Measurements from ENCODE around the gene CAMP.
"Not testable (repeated sequence)": the region's sequence is repeated elsewhere in the genome, so short reads cannot be mapped to it uniquely, and the experiment has no call there.

The CAMP gene

DNA sequence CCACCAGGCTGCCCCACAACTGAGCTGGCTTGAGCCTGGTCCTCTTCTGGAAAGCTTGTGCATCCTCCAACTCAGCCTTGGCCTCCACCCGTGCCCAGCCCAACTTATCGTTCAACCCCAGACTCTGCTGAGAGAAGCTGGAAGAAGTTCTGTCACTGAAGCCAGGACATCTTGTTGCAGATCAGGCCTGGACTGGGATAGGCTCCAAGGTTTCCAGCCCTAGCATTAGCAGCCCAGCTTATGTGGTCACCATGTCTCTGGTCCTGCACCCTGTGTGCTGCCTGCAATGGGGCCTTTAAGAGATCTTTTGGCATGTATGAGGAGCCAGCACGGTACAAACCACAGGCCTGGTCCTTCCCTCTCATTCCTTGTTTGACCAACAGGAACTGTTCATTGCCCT lies 15.2 kb upstream of the CAMP start:
- peak in 1 of 2 donors; percentile 26 for DNase-seq
- TF ChIP-seq, protein P1, sequence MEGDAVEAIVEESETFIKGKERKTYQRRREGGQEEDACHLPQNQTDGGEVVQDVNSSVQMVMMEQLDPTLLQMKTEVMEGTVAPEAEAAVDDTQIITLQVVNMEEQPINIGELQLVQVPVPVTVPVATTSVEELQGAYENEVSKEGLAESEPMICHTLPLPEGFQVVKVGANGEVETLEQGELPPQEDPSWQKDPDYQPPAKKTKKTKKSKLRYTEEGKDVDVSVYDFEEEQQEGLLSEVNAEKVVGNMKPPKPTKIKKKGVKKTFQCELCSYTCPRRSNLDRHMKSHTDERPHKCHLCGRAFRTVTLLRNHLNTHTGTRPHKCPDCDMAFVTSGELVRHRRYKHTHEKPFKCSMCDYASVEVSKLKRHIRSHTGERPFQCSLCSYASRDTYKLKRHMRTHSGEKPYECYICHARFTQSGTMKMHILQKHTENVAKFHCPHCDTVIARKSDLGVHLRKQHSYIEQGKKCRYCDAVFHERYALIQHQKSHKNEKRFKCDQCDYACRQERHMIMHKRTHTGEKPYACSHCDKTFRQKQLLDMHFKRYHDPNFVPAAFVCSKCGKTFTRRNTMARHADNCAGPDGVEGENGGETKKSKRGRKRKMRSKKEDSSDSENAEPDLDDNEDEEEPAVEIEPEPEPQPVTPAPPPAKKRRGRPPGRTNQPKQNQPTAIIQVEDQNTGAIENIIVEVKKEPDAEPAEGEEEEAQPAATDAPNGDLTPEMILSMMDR (IDR thresholded peaks at IDR 0.05): no peak
- Histone ChIP-seq H3K27ac (no peak overlapping the region), H3K4me1 (no peaks in the 10 kb centered on the region), H3K4me3 (no peak overlapping the region), H3K36me3 (no peaks in the 10 kb centered on the region), H3K27me3 (no peaks in the 10 kb centered on the region), H3K9me3 (no peaks in the 10 kb centered on the region)
- intact Hi-C loops (cut with DNase I; ENCODE audit: low total_unique reads): no loop called here

DNA sequence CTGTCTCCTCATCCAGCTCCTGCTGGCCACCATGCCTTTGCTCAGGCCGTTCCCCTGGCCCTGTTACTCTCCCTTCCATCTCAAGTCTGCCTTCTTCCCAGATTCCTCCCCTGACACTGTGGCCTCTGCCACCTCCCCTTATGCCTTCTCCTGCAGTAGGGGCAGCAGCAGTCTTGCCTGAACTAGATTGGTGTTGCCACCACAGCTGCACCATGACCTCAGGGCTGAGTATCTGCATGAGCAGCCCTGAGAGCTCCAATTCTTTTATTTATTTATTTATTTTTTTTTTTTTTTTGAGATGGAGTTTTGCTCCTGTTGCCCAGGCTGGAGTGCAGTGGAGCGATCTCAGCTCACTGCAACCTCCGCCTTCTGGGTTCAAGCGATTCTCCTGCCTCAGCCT lies 13.8 kb upstream of the CAMP start:
- Histone ChIP-seq H3K27ac (no peak overlapping the region), H3K36me3 (no peaks in the 10 kb centered on the region), H3K4me3 (no peak overlapping the region), H3K9me3 (no peaks in the 10 kb centered on the region), H3K4me1 (peaks cover 0 to 1% (median 0%) of the 10 kb centered on the region in 4 donors), H3K27me3 (no peaks in the 10 kb centered on the region)
- intact Hi-C loops (cut with DNase I; ENCODE audit: low total_unique reads): no loop called here
- no peak for DNase-seq
- TF ChIP-seq, protein P1 (IDR thresholded peaks at IDR 0.05): no peak

DNA sequence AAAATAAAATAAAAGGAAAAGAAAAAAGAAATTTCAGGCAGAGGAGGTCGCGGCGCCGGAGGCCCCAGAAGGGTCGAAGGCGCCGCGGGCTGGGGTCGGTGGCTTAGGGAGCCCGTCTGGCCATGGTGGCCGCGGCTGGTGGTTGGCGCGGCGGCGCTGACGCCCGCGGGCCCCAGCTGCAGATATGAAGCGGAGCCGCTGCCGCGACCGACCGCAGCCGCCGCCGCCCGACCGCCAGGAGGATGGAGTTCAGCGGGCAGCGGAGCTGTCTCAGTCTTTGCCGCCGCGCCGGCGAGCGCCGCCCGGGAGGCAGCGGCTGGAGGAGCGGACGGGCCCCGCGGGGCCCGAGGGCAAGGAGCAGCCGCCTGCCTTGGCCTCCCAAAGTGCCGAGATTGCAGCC lies 12.8 kb upstream of the CAMP start:
- intact Hi-C loops (cut with DNase I; ENCODE audit: low total_unique reads); H3K36me3 ChIP-seq; H3K27me3 ChIP-seq; H3K4me3 ChIP-seq; DNase-seq; H3K9me3 ChIP-seq; H3K27ac ChIP-seq: not testable (repeated sequence)
- H3K4me1 ChIP-seq: peaks cover 0 to 12% (median 8%) of the 10 kb centered on the region in 4 donors

DNA sequence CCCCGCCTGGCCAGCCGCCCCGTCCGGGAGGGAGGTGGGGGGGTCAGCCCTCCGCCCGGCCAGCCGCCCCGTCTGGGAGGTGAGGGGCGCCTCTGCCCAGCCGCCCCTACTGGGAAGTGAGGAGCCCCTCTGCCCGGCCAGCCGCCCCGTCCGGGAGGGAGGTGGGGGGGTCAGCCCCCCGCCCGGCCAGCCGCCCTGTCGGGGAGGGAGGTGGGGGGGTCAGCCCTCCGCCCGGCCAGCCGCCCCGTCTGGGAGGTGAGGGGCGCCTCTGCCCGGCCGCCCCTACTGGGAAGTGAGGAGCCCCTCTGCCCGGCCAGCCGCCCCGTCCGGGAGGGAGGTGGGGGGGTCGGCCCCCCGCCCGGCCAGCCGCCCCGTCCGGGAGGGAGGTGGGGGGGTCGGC lies 11.5 kb upstream of the CAMP start:
- H3K27me3 ChIP-seq; H3K36me3 ChIP-seq; intact Hi-C loops (cut with DNase I; ENCODE audit: low total_unique reads); DNase-seq; H3K9me3 ChIP-seq; H3K27ac ChIP-seq; H3K4me3 ChIP-seq: not testable (repeated sequence)
- peaks cover 0 to 23% (median 19%) of the 10 kb centered on the region in 4 donors for H3K4me1 ChIP-seq

DNA sequence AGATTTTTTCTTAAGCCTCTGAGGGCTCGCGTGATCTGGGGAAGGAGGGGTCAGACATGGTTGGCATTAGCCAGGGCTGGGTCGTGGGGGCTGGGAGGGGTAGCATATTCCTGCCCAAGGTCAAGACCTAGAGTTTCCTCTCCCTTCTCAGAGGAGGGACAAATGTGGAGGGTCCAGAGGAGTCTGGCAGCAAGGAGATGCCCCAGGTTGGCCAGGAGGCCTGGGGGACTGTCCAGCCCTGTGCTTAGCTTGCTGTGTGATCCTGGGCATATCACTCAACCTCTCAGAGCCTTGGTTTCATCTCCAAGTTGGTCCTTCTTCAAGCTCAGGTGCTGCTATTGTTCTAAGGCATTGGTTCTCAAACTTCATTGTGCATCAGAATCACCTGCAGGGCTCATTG lies 9.1 kb upstream of the CAMP start:
- Histone ChIP-seq H3K36me3 (no peaks in the 10 kb centered on the region), H3K4me1 (peaks cover 0 to 23% (median 19%) of the 10 kb centered on the region in 4 donors), H3K4me3 (no peak overlapping the region), H3K27me3 (no peaks in the 10 kb centered on the region), H3K27ac (no peak overlapping the region), H3K9me3 (no peaks in the 10 kb centered on the region)
- intact Hi-C loops (cut with DNase I; ENCODE audit: low total_unique reads): no loop called here
- TF ChIP-seq, protein P1 (IDR thresholded peaks at IDR 0.05): no peak
- DNase-seq: no peak

DNA sequence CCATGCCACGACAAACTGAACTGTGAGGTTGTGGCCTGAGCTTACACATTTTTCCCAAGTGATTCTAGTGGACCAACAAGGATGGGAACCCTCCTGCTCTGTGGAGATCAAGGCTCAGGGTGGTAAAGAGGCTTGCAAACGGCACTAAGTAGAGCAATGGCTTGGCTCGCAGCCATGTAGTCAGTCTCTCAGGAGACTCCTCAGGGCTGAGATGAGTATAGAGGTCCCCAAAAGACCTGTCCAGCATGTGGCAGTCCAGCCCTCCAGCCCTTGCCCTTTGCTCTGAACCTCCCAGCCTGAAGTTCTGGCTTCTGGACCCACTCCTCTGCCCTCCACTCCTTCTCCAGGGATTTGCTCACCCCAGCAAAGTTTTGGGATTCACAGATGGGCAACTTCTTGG lies 8.3 kb upstream of the CAMP start:
- no peak overlapping the region for H3K4me3 ChIP-seq
- no peaks in the 10 kb centered on the region for H3K9me3 ChIP-seq
- H3K36me3 ChIP-seq: no peaks in the 10 kb centered on the region
- DNase-seq: peak; percentile 75 to 77
- no peaks in the 10 kb centered on the region for H3K27me3 ChIP-seq
- TF ChIP-seq, protein P1 (IDR thresholded peaks at IDR 0.05): no peak
- intact Hi-C loops (cut with DNase I; ENCODE audit: low total_unique reads): no loop called here
- H3K4me1 ChIP-seq: peaks cover 0 to 23% (median 19%) of the 10 kb centered on the region in 4 donors
- H3K27ac ChIP-seq: peak overlapping the region; percentile 67 to 70

DNA sequence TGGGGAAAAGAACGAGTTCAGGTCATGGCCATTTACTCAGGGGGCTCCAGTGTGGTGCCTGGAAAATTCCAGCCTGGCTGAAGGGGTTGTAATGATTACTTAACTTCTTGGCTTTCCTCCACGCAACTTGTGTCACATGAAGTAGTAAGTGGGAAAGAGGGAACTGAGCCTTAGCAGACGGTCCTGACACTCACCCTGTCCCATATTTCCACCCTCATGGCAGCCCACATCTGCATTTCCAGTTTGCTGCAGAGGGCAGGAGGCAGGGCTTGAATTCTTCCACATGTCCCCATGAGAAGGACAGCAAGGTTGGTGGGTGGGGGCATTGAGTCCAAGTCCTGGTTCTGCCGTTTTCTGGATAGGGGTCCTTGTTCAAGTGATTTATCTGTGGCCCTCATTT lies 7.8 kb upstream of the CAMP start:
- TF ChIP-seq, protein P1 (IDR thresholded peaks at IDR 0.05): no peak
- no peaks in the 10 kb centered on the region for H3K9me3 ChIP-seq
- intact Hi-C loops (cut with DNase I; ENCODE audit: low total_unique reads): no loop called here
- H3K4me1 ChIP-seq: peaks cover 0 to 23% (median 19%) of the 10 kb centered on the region in 4 donors
- H3K27ac ChIP-seq: peak overlapping the region; percentile 67 to 70
- H3K27me3 ChIP-seq: no peaks in the 10 kb centered on the region
- peak; percentile 68 to 77 for DNase-seq
- H3K4me3 ChIP-seq: no peak overlapping the region
- no peaks in the 10 kb centered on the region for H3K36me3 ChIP-seq
